Fibroblast of villous mesenchyme (primary cell): Measurements from ENCODE around the gene PHLPP2. TPM values are rescaled to one million over a fixed set of nuclear protein-coding genes. Genes with fewer than 3 reads are reported as not detected.

Source experiments
- DNase-seq: peaks from one replicate; pipeline ENCODE4 v3.0.0-alpha.2; 2010; ENCODE audit warnings: low read depth
- H3K4me3 ChIP-seq: 2 replicates; pipeline ENCODE4 v1.5.1; 2011; ENCODE audit warnings: low read depth, mild to moderate bottlenecking, low read length
- CTCF ChIP-seq: IDR thresholded peaks from 2 replicates; pipeline ENCODE4 v1.5.1; 2012; ENCODE audit warnings: low read depth, mild to moderate bottlenecking, low read length; ENCODE audit not compliant: insufficient read depth
- total RNA-seq: library from RNA; depleted of rRNA; stranded (reverse); fragments of >200 nt; gene quantifications from 2 replicates; pipeline ENCODE4 v1.2.3, GENCODE V29; 2012

PHLPP2 gene
- total RNA-seq, 1 donor, result 17.3 TPM

- no peak for DNase-seq
- no peak overlapping the region for H3K4me3 ChIP-seq
- TF ChIP-seq CTCF, result no peak
Measured at GRCh38 chr16:71732587-71732986, 8.1 kb upstream of the PHLPP2 start.

GRCh38 chr16:71727551-71728324 lies 3.2 kb upstream of the PHLPP2 start:
- no peak overlapping the region for H3K4me3 ChIP-seq
- DNase-seq, result no peak
- TF ChIP-seq CTCF, result no peak

- peak; percentile 4 for DNase-seq
- no peak for TF ChIP-seq CTCF
- H3K4me3 ChIP-seq, result no peak overlapping the region
Measured at GRCh38 chr16:71726476-71727315, 2.2 kb upstream of the PHLPP2 start.

- H3K4me3 ChIP-seq, result peak overlapping the region; percentile 88
- no peak for TF ChIP-seq CTCF
- DNase-seq, result peak; percentile 64
Measured at GRCh38 chr16:71723537-71724319, 773 bp downstream of the PHLPP2 start.

GRCh38 chr16:71722801-71723536 lies 1.5 kb downstream of the PHLPP2 start:
- TF ChIP-seq CTCF, result no peak
- H3K4me3 ChIP-seq, result peak overlapping the region; percentile 88
- DNase-seq, result peak; percentile 67
